Measurements from ENCODE around the gene IFI44.

The IFI44 gene

GRCh38 chr1:78617615-78618026 lies 32.0 kb upstream of the IFI44 start:
- no peak for DNase-seq (ENCODE audit: insufficient read length, low spot score)
- FAIRE-seq, result peak; percentile 90
- TF ChIP-seq, protein P1, sequence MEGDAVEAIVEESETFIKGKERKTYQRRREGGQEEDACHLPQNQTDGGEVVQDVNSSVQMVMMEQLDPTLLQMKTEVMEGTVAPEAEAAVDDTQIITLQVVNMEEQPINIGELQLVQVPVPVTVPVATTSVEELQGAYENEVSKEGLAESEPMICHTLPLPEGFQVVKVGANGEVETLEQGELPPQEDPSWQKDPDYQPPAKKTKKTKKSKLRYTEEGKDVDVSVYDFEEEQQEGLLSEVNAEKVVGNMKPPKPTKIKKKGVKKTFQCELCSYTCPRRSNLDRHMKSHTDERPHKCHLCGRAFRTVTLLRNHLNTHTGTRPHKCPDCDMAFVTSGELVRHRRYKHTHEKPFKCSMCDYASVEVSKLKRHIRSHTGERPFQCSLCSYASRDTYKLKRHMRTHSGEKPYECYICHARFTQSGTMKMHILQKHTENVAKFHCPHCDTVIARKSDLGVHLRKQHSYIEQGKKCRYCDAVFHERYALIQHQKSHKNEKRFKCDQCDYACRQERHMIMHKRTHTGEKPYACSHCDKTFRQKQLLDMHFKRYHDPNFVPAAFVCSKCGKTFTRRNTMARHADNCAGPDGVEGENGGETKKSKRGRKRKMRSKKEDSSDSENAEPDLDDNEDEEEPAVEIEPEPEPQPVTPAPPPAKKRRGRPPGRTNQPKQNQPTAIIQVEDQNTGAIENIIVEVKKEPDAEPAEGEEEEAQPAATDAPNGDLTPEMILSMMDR (IDR thresholded peaks at IDR 0.05; ENCODE audit: insufficient read depth, missing control alignments), result peak; percentile 94

DNA sequence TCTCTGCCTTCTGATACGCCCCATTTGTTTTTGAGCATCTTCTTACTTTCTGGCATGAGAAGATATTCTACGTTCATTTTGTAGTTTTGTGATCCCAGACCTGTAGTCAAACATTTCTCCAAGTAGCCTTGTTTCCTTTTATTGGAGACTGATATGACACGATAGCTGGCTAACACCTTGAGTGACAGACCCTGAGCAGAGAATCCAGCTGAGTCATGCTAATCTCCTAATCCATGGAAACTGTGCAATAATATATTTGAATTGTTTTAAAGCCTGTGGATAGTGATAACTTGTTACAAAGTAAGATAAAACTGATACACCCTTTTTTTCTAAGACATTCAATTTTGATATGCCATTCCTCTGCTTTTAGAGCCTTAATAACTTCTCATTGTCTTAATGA lies 30.6 kb upstream of the IFI44 start:
- FAIRE-seq, result no peak
- no peak for DNase-seq (ENCODE audit: insufficient read length, low spot score)
- TF ChIP-seq, protein P1 (IDR thresholded peaks at IDR 0.05; ENCODE audit: insufficient read depth, missing control alignments), result no peak

DNA sequence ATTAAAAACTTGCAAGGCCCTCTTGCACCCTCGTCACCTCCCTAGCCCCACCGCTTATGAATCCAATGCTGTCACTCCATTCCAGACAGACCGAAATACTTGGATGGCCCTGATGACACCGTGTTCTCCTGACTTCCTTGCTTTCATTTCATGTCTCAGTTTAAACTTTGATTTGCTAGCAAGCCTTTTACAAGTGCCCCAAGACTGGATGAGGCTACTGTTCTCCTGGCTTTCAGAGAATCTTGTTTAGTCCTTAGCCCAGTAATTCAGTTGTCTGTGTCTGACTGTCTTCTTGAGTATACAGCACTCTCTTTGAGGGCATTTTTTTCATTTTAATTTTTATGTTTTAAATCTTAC lies 30.2 kb upstream of the IFI44 start:
- DNase-seq (ENCODE audit: insufficient read length, low spot score) (no peak), FAIRE-seq (no peak)
- TF ChIP-seq, protein P1 (IDR thresholded peaks at IDR 0.05; ENCODE audit: insufficient read depth, missing control alignments), result no peak

GRCh38 chr1:78619803-78620579 lies 29.6 kb upstream of the IFI44 start, which contains the start of gene IFI44L:
TSS of gene IFI44L (plus strand) at chr1:78620448. CDS start at chr1:78627916, 7,468 bp downstream.
- TF ChIP-seq, protein P1 (IDR thresholded peaks at IDR 0.05; ENCODE audit: insufficient read depth, missing control alignments), result no peak
- DNase-seq (ENCODE audit: insufficient read length, low spot score), result no peak
- FAIRE-seq, result no peak

DNA sequence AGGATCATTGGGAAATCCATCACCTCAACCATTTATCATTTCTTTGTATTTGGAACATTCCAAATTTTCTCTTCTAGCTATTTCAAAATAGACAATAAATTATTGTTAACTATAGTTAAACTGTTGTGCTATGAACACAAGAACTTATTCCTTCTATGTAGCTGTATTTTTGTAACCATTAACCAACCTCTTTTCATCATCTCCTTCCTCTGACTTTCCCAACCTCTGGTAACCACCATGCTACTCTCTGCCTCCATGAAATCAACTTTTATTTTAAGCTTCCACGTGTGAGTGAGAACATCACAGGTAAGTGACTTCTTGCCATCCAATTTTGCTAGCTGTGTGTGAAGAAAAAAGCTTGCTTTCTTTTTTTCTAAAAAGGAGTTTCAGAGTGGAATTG lies 29.0 kb upstream of the IFI44 start:
- no peak for DNase-seq (ENCODE audit: insufficient read length, low spot score)
- TF ChIP-seq, protein P1 (IDR thresholded peaks at IDR 0.05; ENCODE audit: insufficient read depth, missing control alignments), result no peak
- no peak for FAIRE-seq

GRCh38 chr1:78622548-78622947 lies 27.1 kb upstream of the IFI44 start:
- DNase-seq (ENCODE audit: insufficient read length, low spot score) (no peak), FAIRE-seq (no peak)
- TF ChIP-seq, protein P1 (IDR thresholded peaks at IDR 0.05; ENCODE audit: insufficient read depth, missing control alignments), result no peak

GRCh38 chr1:78624035-78624434 lies 25.6 kb upstream of the IFI44 start:
- DNase-seq (ENCODE audit: insufficient read length, low spot score) (no peak), FAIRE-seq (no peak)
- TF ChIP-seq, protein P1 (IDR thresholded peaks at IDR 0.05; ENCODE audit: insufficient read depth, missing control alignments), result no peak

Measured in D721Med (cell line).